K562 (cell line): ENCODE measurements around the gene NMS. TPM values are rescaled to one million over a fixed set of nuclear protein-coding genes. Genes with fewer than 3 reads are reported as not detected.

Experiments
- ATAC-seq: fragments of 200-7000 bp; cut with Tn5 transposase; 3 replicates; pipeline ENCODE4 v1.9.1; 2020; ENCODE audit warnings: moderate library complexity
- BruUV-seq: library from RNA; stranded (reverse); fragments of 400-500 nt; replicated peaks from 2 replicates; lab custom pipeline; 2021; lab: Mats Ljungman, UMichigan
- CTCF ChIA-PET: fragments of 300-600 bp; formaldehyde crosslinking; extraction: SDS; loops from one replicate; lab custom pipeline; 2021; ENCODE audit warnings: low intra/inter-chr PET ratio; lab: Yijun Ruan, JAX
- POLR2A ChIA-PET: fragments of 300-600, 350-650 bp; sonication (Branson Sonifier 250); formaldehyde crosslinking; extraction: SDS; loops from one replicate; lab custom pipeline; 2021; ENCODE audit warnings: antibody characterized with exemption, inconsistent platforms; lab: Yijun Ruan, JAX
- DNase-seq, 4 experiments: peaks; one replicate each; pipeline versions ENCODE4 v3.0.0 to v3.0.0-alpha.2; 2011 to 2018; ENCODE audit warnings: low spot score in 3 of 4, mixed read lengths in 3 of 4; ENCODE audit errors: extremely low read depth in 1 of 4
- FAIRE-seq: peaks from 2 replicates; lab custom pipeline; 2011; peaks lifted over from hg19 to GRCh38; lab: Jason Lieb, UNC
- H2AFZ ChIP-seq: 2 replicates; pipeline ENCODE4 v1.6.0; 2011; ENCODE audit warnings: low read depth, low read length, control low read depth, inconsistent platforms
- H3K27ac ChIP-seq: fragments of 200-600 bp; 3 replicates; pipeline ENCODE4 v1.8.0; 2011; ENCODE audit warnings: low read depth, mild to moderate bottlenecking, control low read depth, inconsistent platforms, low read length, moderate library complexity, mixed read lengths; ENCODE audit errors: extremely low read depth
- H3K27me3 ChIP-seq, 2 experiments: fragments of 300-600 bp in 1 of 2; 2 replicates in 1 of 2; 3 replicates in 1 of 2; pipeline versions ENCODE4 v1.6.0 to v1.8.0; 2011; ENCODE audit warnings: inconsistent platforms in 2 of 2, low read length in 2 of 2, mild to moderate bottlenecking in 1 of 2, mixed read lengths in 1 of 2, moderate library complexity in 1 of 2; ENCODE audit not compliant: control insufficient read depth in 2 of 2, insufficient read depth in 2 of 2
- H3K36me3 ChIP-seq: fragments of 300-600 bp; 3 replicates; pipeline ENCODE4 v1.8.0; 2011; ENCODE audit warnings: mild to moderate bottlenecking, low read length, inconsistent platforms; ENCODE audit not compliant: control insufficient read depth, insufficient read depth
- H3K4me1 ChIP-seq, 2 experiments: fragments of 200-600 bp in 1 of 2; replicated peaks in 1 of 2; 2 replicates in 1 of 2; 3 replicates in 1 of 2; pipeline versions ENCODE4 v1.5.1 to v1.8.0; 2011; ENCODE audit warnings: inconsistent platforms in 2 of 2, low read length in 2 of 2, mild to moderate bottlenecking in 1 of 2, mixed read lengths in 1 of 2, moderate library complexity in 1 of 2; ENCODE audit not compliant: control insufficient read depth in 2 of 2, insufficient read depth in 2 of 2
- H3K4me2 ChIP-seq: 2 replicates; pipeline ENCODE4 v1.6.1; 2011; ENCODE audit warnings: low read length, control low read depth, inconsistent platforms, mixed read lengths; ENCODE audit not compliant: insufficient read depth
- H3K4me3 ChIP-seq: fragments of 200-600 bp; sonication (generic), shearing (Covaris generic); 2 replicates; pipeline ENCODE4 v1.5.1; 2016; ENCODE audit warnings: control low read depth, inconsistent platforms
- H3K79me2 ChIP-seq: fragments of 200-600 bp; 3 replicates; pipeline ENCODE4 v1.8.0; 2011; ENCODE audit warnings: low read length, inconsistent platforms; ENCODE audit not compliant: control insufficient read depth, insufficient read depth
- H3K9ac ChIP-seq, 2 experiments: 2 replicates each; pipeline versions ENCODE4 v1.6.0 to v1.6.1; 2011; ENCODE audit warnings: low read depth in 2 of 2, low read length in 2 of 2, control low read depth in 1 of 2, inconsistent platforms in 1 of 2, mild to moderate bottlenecking in 1 of 2, mixed read lengths in 1 of 2; ENCODE audit not compliant: insufficient read depth in 1 of 2
- H3K9me1 ChIP-seq: one replicate; pipeline ENCODE4 v1.6.0; 2011; ENCODE audit warnings: inconsistent platforms, mild to moderate bottlenecking, low read length, moderate library complexity; ENCODE audit not compliant: control insufficient read depth, insufficient read depth
- H3K9me3 ChIP-seq: replicated peaks from 2 replicates; pipeline ENCODE4 v1.5.1; 2011; ENCODE audit warnings: low read depth, low read length, inconsistent platforms; ENCODE audit not compliant: control insufficient read depth, insufficient read depth
- H4K20me1 ChIP-seq: replicated peaks from 2 replicates; pipeline ENCODE4 v1.6.1; 2011; ENCODE audit warnings: low read length, inconsistent platforms, mixed read lengths; ENCODE audit not compliant: control insufficient read depth, insufficient read depth
- ATF1 ChIP-seq, 2 experiments: fragments of 450-650 bp in 1 of 2; IDR thresholded peaks; 2 replicates each; pipeline ENCODE4 v1.6.1; 2016; ENCODE audit warnings: missing compliant biosample characterization in 1 of 2, missing genetic modification characterization in 1 of 2
- BRD4 ChIP-seq: fragments of 200-600 bp; sonication (generic); IDR thresholded peaks from 2 replicates; pipeline ENCODE4 v1.6.1; 2017; ENCODE audit warnings: inconsistent platforms
- CBFA2T2 ChIP-seq: fragments of 450-650 bp; conservative IDR thresholded peaks from 2 replicates; pipeline ENCODE4 v1.6.1; 2017; ENCODE audit warnings: mild to moderate bottlenecking
- CTCFL ChIP-seq: IDR thresholded peaks from 2 replicates; pipeline ENCODE4 v1.6.1; 2011; ENCODE audit warnings: borderline replicate concordance, low read depth, mild to moderate bottlenecking, moderate library complexity, low read length; ENCODE audit not compliant: insufficient read depth, poor library complexity, severe bottlenecking
- GTF3C2 ChIP-seq: IDR thresholded peaks from 3 replicates; pipeline ENCODE4 v1.6.1; 2011; ENCODE audit warnings: borderline replicate concordance, mild to moderate bottlenecking, moderate library complexity; ENCODE audit not compliant: insufficient read length; ENCODE audit errors: extremely low read depth
- MTF1 ChIP-seq: fragments of 250-450 bp; sonication (Bioruptor Pico); IDR thresholded peaks from 2 replicates; pipeline ENCODE4 v1.9.0; 2021; ENCODE audit warnings: moderate library complexity, mild to moderate bottlenecking, inconsistent platforms, borderline replicate concordance
- PHF21A ChIP-seq: fragments of 450-650 bp; IDR thresholded peaks from 2 replicates; pipeline ENCODE4 v1.6.1; 2017; ENCODE audit warnings: low read depth, borderline replicate concordance
- POLR2B ChIP-seq: fragments of 450-650 bp; IDR thresholded peaks from 2 replicates; pipeline ENCODE4 v1.6.1; 2018; ENCODE audit warnings: low read depth; ENCODE audit not compliant: partially characterized antibody
- SIX5 ChIP-seq, 2 experiments: IDR thresholded peaks; 2 replicates each; pipeline ENCODE4 v1.6.1; 2011; ENCODE audit warnings: low read length in 2 of 2, borderline replicate concordance in 1 of 2, low read depth in 1 of 2, mild to moderate bottlenecking in 1 of 2, moderate library complexity in 1 of 2; ENCODE audit not compliant: insufficient read depth in 1 of 2
- SRSF9 ChIP-seq: fragments of 200-400 bp; formaldehyde crosslinking; IDR thresholded peaks from 2 replicates; pipeline ENCODE4 v1.6.1; 2017; ENCODE audit warnings: low read depth, low read length, borderline replicate concordance
- THRA ChIP-seq: fragments of 450-650 bp; IDR thresholded peaks from 2 replicates; pipeline ENCODE4 v1.6.1; 2017; ENCODE audit warnings: mild to moderate bottlenecking, moderate library complexity
- ZBTB43 ChIP-seq: sonication (generic); formaldehyde crosslinking; IDR thresholded peaks from 2 replicates; pipeline ENCODE4 v1.8.0; 2023; ENCODE audit warnings: mild to moderate bottlenecking, missing genetic modification reagents
- ZNF134 ChIP-seq: fragments of 250-450 bp; sonication (Bioruptor Pico); conservative IDR thresholded peaks from 2 replicates; pipeline ENCODE4 v1.4.0; 2020
- ZNF561 ChIP-seq: fragments of 450-650 bp; formaldehyde crosslinking; conservative IDR thresholded peaks from 2 replicates; pipeline ENCODE4 v1.4.0; 2020; ENCODE audit warnings: mild to moderate bottlenecking, moderate library complexity
- WGBS: fragments of 100-300 bp; shearing (Covaris generic); methylation state at CpG from one replicate; pipeline ENCODE4 v1.1.6; 2016; ENCODE audit warnings: low coverage, mixed read lengths; ENCODE audit not compliant: insufficient coverage; ENCODE audit errors: missing lambda C conversion rate; 5-methylcytosine and 5-hydroxymethylcytosine counted together
- in situ Hi-C: fragments of 300-500 bp; cut with MboI; formaldehyde crosslinking; loops from 4 replicates; pipeline ENCODE4 v1.15.0; 2018; ENCODE audit warnings: inconsistent platforms, mixed read lengths
- intact Hi-C: fragments of 100-400 bp; cut with micrococcal nuclease; formaldehyde crosslinking; loops from 2 replicates; pipeline ENCODE4 v1.14.2; 2022
- polyA plus RNA-seq, 8 experiments: library from polyadenylated mRNA; depleted of rRNA in 4 of 8; stranded (reverse) in 5 of 8; unstranded in 3 of 8; fragments of >200 nt; fragmentation: Nextera tagmentation in 2 of 8; fragmentation: Illumina TruSeq in 1 of 8; extraction: Ambion mirVana in 2 of 8; extraction: Trizol in 1 of 8; gene quantifications; 2 replicates each; pipeline versions ENCODE4 v1.2.1 to v1.2.3, GENCODE V29; 2011 to 2014; ENCODE audit warnings: inconsistent platforms in 1 of 8, missing spikeins in 1 of 8
- total RNA-seq, 7 experiments: library from RNA; depleted of rRNA in 6 of 7; stranded (reverse); fragments of >200 nt in 6 of 7; fragmentation: Illumina TruSeq in 2 of 7; extraction: Trizol in 2 of 7; gene quantifications; 2 replicates each; pipeline versions ENCODE4 v1.2.1 to v1.2.3, GENCODE V29; 2011 to 2021; ENCODE audit warnings: low replicate concordance in 1 of 7

NMS gene
- total and polyA plus RNA-seq, 9 of the 15 experiments (the other 6 are each of a cell fraction or from before 2014, with no cell fraction given) = not detected

GRCh38 chr2:100446696-100447095 is 23.6 kb upstream of the NMS start:
- Histone ChIP-seq H3K4me3 (no peak overlapping the region), H2AFZ (no peak overlapping the region), H3K4me1 (no peaks in the 10 kb centered on the region), H3K9ac (no peak overlapping the region), H3K9me1 (no peaks in the 10 kb centered on the region), H4K20me1 (no peaks in the 10 kb centered on the region), H3K27me3 (peaks cover 0 to 17% of the 10 kb centered on the region in 2 experiments; a peak in 3 of 5 replicates), H3K36me3 (no peaks in the 10 kb centered on the region), H3K27ac (no peak overlapping the region), H3K4me2 (no peak overlapping the region), H3K79me2 (no peaks in the 10 kb centered on the region), H3K9me3 (no peaks in the 10 kb centered on the region)
- in situ Hi-C loops (no loop called here), intact Hi-C loops (no loop called here)
- no peak for FAIRE-seq
- BruUV-seq = no TSS peak
- DNase-seq = no peak
- POLR2A ChIA-PET = no interaction called here
- CTCF ChIA-PET = no interaction called here
- 2% methylated on average over 2 of the region's 2 CpGs for WGBS
- no peak for ATAC-seq
- TF ChIP-seq GTF3C2 = no peak
- no peak for TF ChIP-seq CTCFL
- TF ChIP-seq THRA = no peak
- no peak for TF ChIP-seq MTF1
- TF ChIP-seq CBFA2T2 = no peak
- TF ChIP-seq PHF21A = no peak
- TF ChIP-seq ZNF561 (CRISPR knock-in tag) = no peak
- TF ChIP-seq SRSF9 = no peak
- no peak for TF ChIP-seq SIX5 (IDR thresholded peaks at IDR 0.05; ENCODE audit: borderline replicate concordance in 1 of 2, insufficient read depth in 1 of 2, low read depth in 1 of 2, low read length in 2 of 2)
- TF ChIP-seq ZNF134 (CRISPR knock-in tag) = no peak
- no peak for TF ChIP-seq BRD4
- no peak for TF ChIP-seq POLR2B
- no peak for TF ChIP-seq ATF1 (CRISPR knock-in tag; IDR thresholded peaks at IDR 0.05)
- no peak for TF ChIP-seq ATF1 (tag; IDR thresholded peaks at IDR 0.05)
- no peak for TF ChIP-seq ZBTB43 (CRISPR knock-in tag)
